Hepatocyte (in vitro differentiated cells): ENCODE results near the gene RNF7. TPM values are rescaled to one million over a fixed set of nuclear protein-coding genes. Genes with fewer than 3 reads are reported as not detected.

Experiments used
- DNase-seq: peaks from one replicate; pipeline ENCODE4 v3.0.0-alpha.2; 2016; ENCODE audit warnings: low spot score
- H2AFZ ChIP-seq: fragments of 200-600 bp; sonication (generic); 2 replicates; pipeline ENCODE4 v1.6.0; 2016; ENCODE audit warnings: antibody characterized with exemption, mild to moderate bottlenecking
- H3K27ac ChIP-seq: fragments of 200-600 bp; sonication (generic); 2 replicates; pipeline ENCODE4 v1.5.1; 2016; ENCODE audit warnings: mild to moderate bottlenecking
- H3K27me3 ChIP-seq: fragments of 200-600 bp; sonication (generic); 2 replicates; pipeline ENCODE4 v1.6.1; 2016
- H3K36me3 ChIP-seq: fragments of 200-600 bp; sonication (generic); replicated peaks from 2 replicates; pipeline ENCODE4 v1.5.1; 2016; ENCODE audit warnings: low read depth; ENCODE audit not compliant: insufficient read depth
- H3K4me1 ChIP-seq: fragments of 200-600 bp; sonication (generic); 2 replicates; pipeline ENCODE4 v1.5.1; 2016; ENCODE audit warnings: mild to moderate bottlenecking, moderate library complexity; ENCODE audit not compliant: insufficient read depth
- H3K4me2 ChIP-seq: fragments of 200-600 bp; sonication (generic); 2 replicates; pipeline ENCODE4 v1.6.0; 2016
- H3K4me3 ChIP-seq: fragments of 200-600 bp; sonication (generic); 2 replicates; pipeline ENCODE4 v1.5.1; 2016; ENCODE audit warnings: mild to moderate bottlenecking
- H3K79me2 ChIP-seq: fragments of 200-600 bp; sonication (generic); 2 replicates; pipeline ENCODE4 v1.6.0; 2017; ENCODE audit warnings: mild to moderate bottlenecking
- H3K9me2 ChIP-seq: fragments of 200-600 bp; sonication (generic); replicated peaks from 2 replicates; pipeline ENCODE4 v1.6.0; 2017; ENCODE audit warnings: mild to moderate bottlenecking; ENCODE audit not compliant: insufficient read depth
- H3K9me3 ChIP-seq: fragments of 200-600 bp; sonication (generic); 2 replicates; pipeline ENCODE4 v1.5.1; 2016; ENCODE audit warnings: low read depth, mild to moderate bottlenecking
- H4K20me1 ChIP-seq: fragments of 200-600 bp; sonication (generic); 2 replicates; pipeline ENCODE4 v1.6.0; 2016; ENCODE audit warnings: mild to moderate bottlenecking; ENCODE audit not compliant: insufficient read depth, poor library complexity, severe bottlenecking
- CTCF ChIP-seq: fragments of 200-600 bp; sonication (generic); IDR thresholded peaks from 2 replicates; pipeline ENCODE4 v1.5.1; 2016; ENCODE audit warnings: antibody characterized with exemption, mild to moderate bottlenecking; ENCODE audit not compliant: poor library complexity
- EZH2 ChIP-seq: fragments of 200-600 bp; sonication (generic); IDR thresholded peaks from 2 replicates; pipeline ENCODE4 v1.6.1; 2016; ENCODE audit warnings: antibody characterized with exemption, mild to moderate bottlenecking, borderline replicate concordance
- EZH2phosphoT487 ChIP-seq: fragments of 200-600 bp; sonication (generic); IDR thresholded peaks from one replicate; pipeline ENCODE4 v1.6.1; 2018; ENCODE audit warnings: antibody characterized with exemption, mild to moderate bottlenecking, low read depth, moderate library complexity; ENCODE audit not compliant: unreplicated experiment, severe bottlenecking
- WGBS: methylation state at CpG from one replicate; pipeline ENCODE4 v1.1.6; 2016; ENCODE audit warnings: low lambda C conversion rate; ENCODE audit errors: missing lambda C conversion rate; 5-methylcytosine and 5-hydroxymethylcytosine counted together
- polyA plus RNA-seq: library from polyadenylated mRNA; unstranded; fragments of >200 nt; fragmentation: Nextera tagmentation; extraction: Ambion mirVana; gene quantifications from 2 replicates; pipeline ENCODE4 v1.2.1, GENCODE V29; 2016
- small RNA-seq: library from RNA; depleted of rRNA; stranded (forward); fragments of <200 nt; gene quantifications from one replicate; pipeline ENCODE3, GENCODE V24; 2014
- total RNA-seq: library from RNA; depleted of rRNA; stranded (reverse); fragments of >200 nt; gene quantifications from 2 replicates; pipeline ENCODE4 v1.2.3, GENCODE V29; 2014

RNF7 gene
- total and polyA plus RNA-seq, 2 experiments from 2014 or later = 176 to 212 TPM

GRCh38 chr3:141796081-141796888 is 58.2 kb downstream of the RNF7 start:
- TF ChIP-seq EZH2 (no peak), EZH2phosphoT487 (no peak), CTCF (no peak)

More at GRCh38 chr3:141796081-141796888, 58.2 kb downstream of the RNF7 start:
- H3K27ac ChIP-seq = peak overlapping the region; percentile 75
- H3K4me3 ChIP-seq = no peak overlapping the region
- H4K20me1 ChIP-seq = no peaks in the 10 kb centered on the region
- no peak overlapping the region for H2AFZ ChIP-seq
- H3K27me3 ChIP-seq = no peaks in the 10 kb centered on the region
- no peaks in the 10 kb centered on the region for H3K9me3 ChIP-seq
- no peaks in the 10 kb centered on the region for H3K79me2 ChIP-seq
- no peak for DNase-seq
- 83% methylated on average over 11 of the region's 11 CpGs for WGBS
- peaks cover 7% of the 10 kb centered on the region for H3K4me1 ChIP-seq
- no peak overlapping the region for H3K4me2 ChIP-seq
- H3K9me2 ChIP-seq = no peaks in the 10 kb centered on the region
- no peaks in the 10 kb centered on the region for H3K36me3 ChIP-seq

Small RNA genes lying within 50 kb of the gene (small RNA-seq; reads per million reads assigned to genes)
- not detected for gene AC112771.1

Other genes starting within 250 kb of the RNF7 start
- gene GRK7, start 25.1 kb downstream of the RNF7 start, total RNA-seq = 0.07 TPM in 1 of 2 replicates, not detected in the other
- gene GRK7, start 25.1 kb downstream of the RNF7 start, polyA plus RNA-seq = not detected in 2 replicates
- 123 and 350 TPM in 2 replicates for gene ATP1B3, start 138.3 kb downstream of the RNF7 start, total RNA-seq
- 277 and 316 TPM in 2 replicates for gene ATP1B3, start 138.3 kb downstream of the RNF7 start, polyA plus RNA-seq